GM12878 (cell line): ENCODE measurements around the gene PROB1. TPM values are rescaled to one million over a fixed set of nuclear protein-coding genes. Genes with fewer than 3 reads are reported as not detected.
A peak's percentile ranks its signal among the peaks of the same experiment; 100 is the strongest.

Source experiments
- ATAC-seq: fragments of 200-7000 bp; cut with Tn5 transposase; 3 replicates; pipeline ENCODE4 v1.9.1; 2020; ENCODE audit warnings: mild to moderate bottlenecking, moderate library complexity
- BruUV-seq: library from RNA; stranded (reverse); fragments of 400-500 nt; replicated peaks from 2 replicates; lab custom pipeline; 2021; lab: Mats Ljungman, UMichigan
- CTCF ChIA-PET: fragments of 300-600 bp; sonication (Branson Sonifier 250); formaldehyde crosslinking; extraction: SDS; loops from one replicate; lab custom pipeline; 2021; ENCODE audit warnings: inconsistent platforms; lab: Yijun Ruan, JAX
- POLR2A ChIA-PET: fragments of 350-600 bp; formaldehyde crosslinking; extraction: SDS; loops from one replicate; lab custom pipeline; 2021; ENCODE audit warnings: inconsistent platforms; lab: Charles Lee
- RAD21 ChIA-PET: fragments of 300-600 bp; sonication (Branson Sonifier 250); formaldehyde crosslinking; loops from one replicate; lab custom pipeline; 2023; ENCODE audit warnings: antibody characterized with exemption; ENCODE audit not compliant: unreplicated experiment; lab: Charles Lee
- SMC1A ChIA-PET: fragments of 300-600 bp; sonication (Branson Sonifier 250); formaldehyde crosslinking; loops from one replicate; lab custom pipeline; 2023; ENCODE audit not compliant: unreplicated experiment, uncharacterized antibody; lab: Charles Lee
- DNase-seq: peaks from one replicate; pipeline ENCODE4 v3.0.0-alpha.2; 2011; ENCODE audit warnings: low read depth, low spot score
- FAIRE-seq: peaks from 3 replicates; lab custom pipeline; 2011; peaks lifted over from hg19 to GRCh38; lab: Jason Lieb, UNC
- H2AFZ ChIP-seq: 2 replicates; pipeline ENCODE4 v1.6.0; 2011; ENCODE audit warnings: low read depth, low read length, control low read depth; ENCODE audit not compliant: control insufficient read depth
- H3K27ac ChIP-seq: 2 replicates; pipeline ENCODE4 v1.5.1; 2011; ENCODE audit warnings: control low read depth; ENCODE audit not compliant: control insufficient read depth, insufficient read depth
- H3K27me3 ChIP-seq, 2 experiments: replicated peaks in 1 of 2; 2 replicates each; pipeline versions ENCODE4 v1.6.0 to v1.6.1; 2011; ENCODE audit warnings: low read length in 1 of 2; ENCODE audit not compliant: control insufficient read depth in 2 of 2, insufficient read depth in 2 of 2
- H3K36me3 ChIP-seq, 2 experiments: 2 replicates each; pipeline ENCODE4 v1.5.1; 2011; ENCODE audit warnings: low read length in 1 of 2; ENCODE audit not compliant: control insufficient read depth in 2 of 2, insufficient read depth in 2 of 2
- H3K4me1 ChIP-seq: 2 replicates; pipeline ENCODE4 v1.6.1; 2011; ENCODE audit warnings: mild to moderate bottlenecking, low read length, moderate library complexity, mixed read lengths; ENCODE audit not compliant: control insufficient read depth, insufficient read depth
- H3K4me2 ChIP-seq: 2 replicates; pipeline ENCODE4 v1.6.0; 2011; ENCODE audit warnings: control low read depth; ENCODE audit not compliant: control insufficient read depth, insufficient read depth
- H3K4me3 ChIP-seq: fragments of 200-600 bp; sonication (generic); 2 replicates; pipeline ENCODE4 v1.5.1; 2016
- H3K79me2 ChIP-seq: 2 replicates; pipeline ENCODE4 v1.6.0; 2011; ENCODE audit warnings: low read length; ENCODE audit not compliant: control insufficient read depth, insufficient read depth
- H3K9ac ChIP-seq: 2 replicates; pipeline ENCODE4 v1.8.0; 2011; ENCODE audit warnings: low read length, control low read depth, mixed read lengths; ENCODE audit not compliant: control insufficient read depth, insufficient read depth
- H3K9me3 ChIP-seq: replicated peaks from 3 replicates; pipeline ENCODE4 v1.5.1; 2011; ENCODE audit warnings: mild to moderate bottlenecking, low read length; ENCODE audit not compliant: control insufficient read depth, insufficient read depth
- H4K20me1 ChIP-seq: 2 replicates; pipeline ENCODE4 v1.6.0; 2011; ENCODE audit not compliant: control insufficient read depth, insufficient read depth
- CHD4 ChIP-seq: fragments of 200-600 bp; sonication (generic); IDR thresholded peaks from 2 replicates; pipeline ENCODE4 v1.6.1; 2016; ENCODE audit warnings: mild to moderate bottlenecking
- DPF2 ChIP-seq: fragments of 450-650 bp; IDR thresholded peaks from 2 replicates; pipeline ENCODE4 v1.6.1; 2017; ENCODE audit warnings: mild to moderate bottlenecking
- E2F8 ChIP-seq: fragments of 450-650 bp; IDR thresholded peaks from 2 replicates; pipeline ENCODE4 v1.6.1; 2018; ENCODE audit warnings: mild to moderate bottlenecking, low read depth, moderate library complexity; ENCODE audit not compliant: partially characterized antibody
- GABPA ChIP-seq: IDR thresholded peaks from 2 replicates; pipeline ENCODE4 v1.6.1; 2014; ENCODE audit warnings: antibody characterized with exemption, low read depth, mild to moderate bottlenecking, inconsistent platforms
- RAD51 ChIP-seq: fragments of 450-650 bp; IDR thresholded peaks from 2 replicates; pipeline ENCODE4 v1.6.1; 2016; ENCODE audit warnings: moderate library complexity, mild to moderate bottlenecking, inconsistent platforms
- TAF1 ChIP-seq: IDR thresholded peaks from 2 replicates; pipeline ENCODE4 v1.6.1; 2011; ENCODE audit warnings: mild to moderate bottlenecking, low read depth, low read length, borderline replicate concordance
- YY1 ChIP-seq: IDR thresholded peaks from 2 replicates; pipeline ENCODE4 v1.6.1; 2011; ENCODE audit warnings: low read depth, mild to moderate bottlenecking, low read length
- ZSCAN29 ChIP-seq: fragments of 450-650 bp; IDR thresholded peaks from 2 replicates; pipeline ENCODE4 v1.6.1; 2017; ENCODE audit warnings: mild to moderate bottlenecking, moderate library complexity
- WGBS: methylation state at CpG from one replicate; pipeline ENCODE4 v1.1.6; 2016; ENCODE audit warnings: low lambda C conversion rate; ENCODE audit not compliant: insufficient replicate concordance, insufficient coverage; ENCODE audit errors: missing lambda C conversion rate; 5-methylcytosine and 5-hydroxymethylcytosine counted together
- in situ Hi-C: fragments of 300-500 bp; cut with MboI; formaldehyde crosslinking; loops from 9 replicates; pipeline ENCODE4 v1.14.3; 2018; ENCODE audit warnings: mixed read lengths
- intact Hi-C: fragments of 100-400 bp; cut with micrococcal nuclease; formaldehyde crosslinking; loops from one replicate; pipeline ENCODE4 v1.14.2; 2022; ENCODE audit not compliant: unreplicated experiment
- polyA plus RNA-seq, 11 experiments: library from polyadenylated mRNA; depleted of rRNA in 4 of 11; unstranded in 6 of 11; stranded (reverse) in 5 of 11; fragments of >200 nt; fragmentation: Nextera tagmentation in 4 of 11; fragmentation: Illumina TruSeq in 1 of 11; extraction: Ambion mirVana in 4 of 11; extraction: Trizol in 1 of 11; gene quantifications; 1 replicate in 1 of 11; 2 replicates in 10 of 11; pipeline versions ENCODE4 v1.2.1 to v1.2.3, GENCODE V29; 2011 to 2016; ENCODE audit warnings: inconsistent platforms in 2 of 11, missing spikeins in 2 of 11, low read depth in 1 of 11
- total RNA-seq, 4 experiments: library from RNA; depleted of rRNA in 3 of 4; stranded (reverse); fragments of >200 nt in 3 of 4; fragmentation: Illumina TruSeq in 1 of 4; extraction: Trizol in 1 of 4; gene quantifications; 2 replicates each; pipeline versions ENCODE4 v1.2.1 to v1.2.3, GENCODE V29; 2013 to 2021

The PROB1 gene
- total and polyA plus RNA-seq, 10 of the 15 experiments (the other 5 are each of a cell fraction or from before 2014, with no cell fraction given) = 0.14 to 8.1 (median 2.9) TPM

DNA sequence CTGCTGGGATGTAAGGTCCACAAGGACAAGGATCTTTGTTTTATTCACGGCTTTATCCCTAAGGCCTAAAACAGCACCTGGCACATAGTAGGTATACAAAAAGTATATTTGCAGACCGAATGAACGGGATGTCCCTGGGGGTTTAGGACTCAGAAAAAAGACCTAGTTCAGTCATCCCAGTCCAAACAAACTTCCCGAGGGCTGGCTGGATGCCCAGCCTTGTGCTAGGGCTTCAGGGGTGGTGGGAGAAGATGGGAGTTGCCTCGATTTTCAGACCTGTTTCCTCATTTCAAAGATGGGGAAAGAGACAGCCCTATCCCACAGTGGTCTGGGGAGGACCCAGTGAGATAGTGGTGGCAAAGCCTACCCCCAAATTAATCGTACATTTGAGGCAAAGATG lies 3.0 kb upstream of the PROB1 start:
- intact Hi-C loops (no loop called here), in situ Hi-C loops (no loop called here)
- no peak for ATAC-seq
- Histone ChIP-seq H3K9me3 (no peaks in the 10 kb centered on the region; the same call in 2 of the 3 replicates), H3K4me2 (no peak overlapping the region), H3K27me3 (no peaks in the 10 kb centered on the region), H2AFZ (no peak overlapping the region), H3K36me3 (peaks cover 0 to 7% of the 10 kb centered on the region in 2 experiments; a peak in 1 of 4 replicates), H3K27ac (peak overlapping the region; percentile 13; the same call in 1 of the 2 replicates), H3K4me3 (no peak overlapping the region), H3K9ac (no peak overlapping the region), H3K4me1 (peaks cover 43% of the 10 kb centered on the region), H4K20me1 (no peaks in the 10 kb centered on the region), H3K79me2 (peaks cover 32% of the 10 kb centered on the region)
- WGBS = 69% methylated on average over 6 of the region's 6 CpGs
- RAD21 ChIA-PET = interaction anchor here (1.0 kb wide), 2 partner anchors 10 to 128 kb away, joined by 3 read pairs; no protein-coding TSS in a partner anchor
- CTCF ChIA-PET = no interaction called here
- SMC1A ChIA-PET = no interaction called here
- BruUV-seq = no TSS peak
- no peak for DNase-seq
- TF ChIP-seq ZSCAN29 = no peak
- no peak for TF ChIP-seq CHD4
- TF ChIP-seq DPF2 = peak; percentile 34; the same call in 1 of the 2 replicates
- POLR2A ChIA-PET = interaction anchor here (1.0 to 7.0 kb wide), 2 partner anchors 9 to 126 kb away, joined by 3 to 74 read pairs; partner anchors contain the start of gene MZB1
- no peak for FAIRE-seq

GRCh38 chr5:139396691-139397090 lies 1.8 kb upstream of the PROB1 start:
- intact Hi-C loops = no loop called here
- Histone ChIP-seq H4K20me1 (no peaks in the 10 kb centered on the region), H3K27ac (no peak overlapping the region), H3K9me3 (no peaks in the 10 kb centered on the region; the same call in 2 of the 3 replicates), H3K36me3 (peaks cover 0 to 7% of the 10 kb centered on the region in 2 experiments; a peak in 1 of 4 replicates), H3K4me3 (no peak overlapping the region)
- DNase-seq = no peak
- SMC1A ChIA-PET = interaction anchor here (1.1 to 3.9 kb wide), 5 partner anchors 10 to 128 kb away, joined by 3 to 15 read pairs (median 3); no protein-coding TSS in a partner anchor
- TF ChIP-seq CHD4 = no peak
- no peak for TF ChIP-seq GABPA
- TF ChIP-seq E2F8 = no peak
- no peak for TF ChIP-seq TAF1
- TF ChIP-seq YY1 = 0 out of 2 replicates have a peak, but pooled peaks have one; percentile 34
- no peak for TF ChIP-seq RAD51
- TF ChIP-seq, all 136 proteins: peak for 1
- peaks cover 39% of the 10 kb centered on the region for H3K4me1 ChIP-seq
- FAIRE-seq (no peak), ATAC-seq (no peak)
- in situ Hi-C loops = no loop called here
- no peak overlapping the region for H3K9ac ChIP-seq
- WGBS = 100% methylated on average over 8 of the region's 8 CpGs
- no peaks in the 10 kb centered on the region for H3K27me3 ChIP-seq
- H2AFZ ChIP-seq = no peak overlapping the region
- RAD21 ChIA-PET = interaction anchor here (1.5 kb wide), 1 partner anchor 145 kb away, joined by 4 read pairs; no protein-coding TSS in a partner anchor
- POLR2A ChIA-PET = interaction anchor here (0.6 to 1.4 kb wide), 6 partner anchors 9 to 306 kb away, joined by 3 to 5 read pairs (median 3); no protein-coding TSS in a partner anchor
- CTCF ChIA-PET = interaction anchor here (0.6 to 1.8 kb wide), 3 partner anchors 26 to 117 kb away, joined by 3 to 9 read pairs (median 3); no protein-coding TSS in a partner anchor
- peaks cover 43% of the 10 kb centered on the region for H3K79me2 ChIP-seq
- H3K4me2 ChIP-seq = no peak overlapping the region
- BruUV-seq = no TSS peak
